ENCODE measurements around the gene HOXA11.

- no peak for TF ChIP-seq CTCF (IDR thresholded peaks at IDR 0.05)
- no peak for TF ChIP-seq POLR2A (IDR thresholded peaks at IDR 0.05)
These were observed 16.6 kb upstream of the HOXA11 start for GRCh38 chr7:27201580-27202017.
